HepG2 (cell line): Measurements from ENCODE around the gene TMEM86B. TPM values are rescaled to one million over a fixed set of nuclear protein-coding genes. Genes with fewer than 3 reads are reported as not detected.

ENCODE experiments used
- ATAC-seq: fragments of 200-7000 bp; cut with Tn5 transposase; 3 replicates; pipeline ENCODE4 v1.9.1; 2020; ENCODE audit warnings: mild to moderate bottlenecking, moderate library complexity
- BruUV-seq: library from RNA; stranded (reverse); fragments of 400-500 nt; replicated peaks from 2 replicates; lab custom pipeline; 2021; lab: Mats Ljungman, UMichigan
- CTCF ChIA-PET: fragments of 300-600 bp; formaldehyde crosslinking; extraction: SDS; loops from one replicate; lab custom pipeline; 2021; ENCODE audit warnings: low total read pairs, inconsistent platforms, low intra/inter-chr PET ratio; lab: Yijun Ruan, JAX
- POLR2A ChIA-PET: fragments of 350-600 bp; sonication (Branson Sonifier 250); formaldehyde crosslinking; loops from one replicate; lab custom pipeline; 2020; ENCODE audit warnings: antibody characterized with exemption, inconsistent platforms; lab: Yijun Ruan, JAX
- DNase-seq: peaks from one replicate; pipeline ENCODE4 v3.0.0-alpha.2; 2015; ENCODE audit warnings: low spot score
- FAIRE-seq: peaks from 3 replicates; lab custom pipeline; 2011; peaks lifted over from hg19 to GRCh38; lab: Jason Lieb, UNC
- H2AFZ ChIP-seq: one replicate; pipeline ENCODE4 v1.6.1; 2011; ENCODE audit warnings: low read length, inconsistent platforms
- H3K27ac ChIP-seq: fragments of 300-600 bp; 3 replicates; pipeline ENCODE4 v1.8.0; 2011; ENCODE audit warnings: mixed run types, mild to moderate bottlenecking, mixed read lengths, low read length, inconsistent platforms; ENCODE audit not compliant: insufficient read depth; ENCODE audit errors: extremely low read length
- H3K27me3 ChIP-seq, 2 experiments: fragments of 200-600 bp in 1 of 2; 2 replicates in 1 of 2; 3 replicates in 1 of 2; pipeline versions ENCODE4 v1.6.0 to v1.8.0; 2011; ENCODE audit warnings: low read length in 2 of 2, mild to moderate bottlenecking in 2 of 2, moderate library complexity in 2 of 2, inconsistent platforms in 1 of 2; ENCODE audit not compliant: insufficient read depth in 2 of 2, control insufficient read depth in 1 of 2
- H3K36me3 ChIP-seq, 2 experiments: fragments of 200-600 bp in 1 of 2; replicated peaks in 1 of 2; 2 replicates in 1 of 2; 3 replicates in 1 of 2; pipeline versions ENCODE4 v1.5.1 to v1.8.0; 2011; ENCODE audit warnings: low read length in 2 of 2, inconsistent platforms in 1 of 2; ENCODE audit not compliant: insufficient read depth in 2 of 2, control insufficient read depth in 1 of 2
- H3K4me1 ChIP-seq: 2 replicates; pipeline ENCODE4 v1.5.1; 2012; ENCODE audit warnings: low read length, inconsistent platforms; ENCODE audit not compliant: insufficient read depth
- H3K4me2 ChIP-seq: 2 replicates; pipeline ENCODE4 v1.6.0; 2011; ENCODE audit warnings: low read depth, low read length, inconsistent platforms
- H3K4me3 ChIP-seq, 3 experiments: fragments of 200-600 bp in 1 of 3; sonication (generic), shearing (Covaris generic) in 1 of 3; replicated peaks in 1 of 3; 2 replicates each; pipeline ENCODE4 v1.5.1; 2011 to 2016; ENCODE audit warnings: low read length in 3 of 3, inconsistent platforms in 2 of 3, low read depth in 2 of 3, mild to moderate bottlenecking in 2 of 3, control low read depth in 1 of 3, mixed read lengths in 1 of 3; ENCODE audit not compliant: insufficient read depth in 1 of 3
- H3K79me2 ChIP-seq: one replicate; pipeline ENCODE4 v1.6.1; 2011; ENCODE audit warnings: low read length, inconsistent platforms; ENCODE audit not compliant: insufficient read depth
- H3K9ac ChIP-seq: 2 replicates; pipeline ENCODE4 v1.6.0; 2011; ENCODE audit warnings: mild to moderate bottlenecking, low read depth, low read length, inconsistent platforms; ENCODE audit not compliant: insufficient read depth
- H3K9me3 ChIP-seq: 2 replicates; pipeline ENCODE4 v1.5.1; 2012; ENCODE audit warnings: mild to moderate bottlenecking, low read length
- H4K20me1 ChIP-seq: 2 replicates; pipeline ENCODE4 v1.6.0; 2011; ENCODE audit warnings: inconsistent platforms, mild to moderate bottlenecking, low read length, moderate library complexity; ENCODE audit not compliant: insufficient read depth
- ELF1 ChIP-seq: sonication (generic); formaldehyde crosslinking; IDR thresholded peaks from 2 replicates; pipeline ENCODE4 v1.4.0; 2020; ENCODE audit warnings: missing genetic modification reagents
- FLYWCH1 ChIP-seq: sonication (generic); formaldehyde crosslinking; IDR thresholded peaks from 2 replicates; pipeline ENCODE4 v1.8.1; 2023; ENCODE audit warnings: mild to moderate bottlenecking, missing genetic modification reagents
- NCOA1 ChIP-seq: sonication (generic); formaldehyde crosslinking; IDR thresholded peaks from 2 replicates; pipeline ENCODE4 v1.9.0; 2021; ENCODE audit warnings: missing genetic modification reagents
- PAX8 ChIP-seq: sonication (generic); formaldehyde crosslinking; IDR thresholded peaks from 2 replicates; pipeline ENCODE4 v1.8.0; 2022; ENCODE audit warnings: mild to moderate bottlenecking, missing genetic modification reagents, borderline replicate concordance
- RBFOX2 ChIP-seq: fragments of 200-400 bp; formaldehyde crosslinking; IDR thresholded peaks from 2 replicates; pipeline ENCODE4 v1.6.1; 2017; ENCODE audit warnings: low read depth, mild to moderate bottlenecking, low read length
- XBP1 ChIP-seq: sonication (generic); formaldehyde crosslinking; IDR thresholded peaks from 2 replicates; pipeline ENCODE4 v1.5.0; 2020; ENCODE audit warnings: missing genetic modification reagents
- ZNF224 ChIP-seq: sonication (generic); formaldehyde crosslinking; IDR thresholded peaks from 2 replicates; pipeline ENCODE4 v1.5.0; 2020; ENCODE audit warnings: mild to moderate bottlenecking, missing genetic modification reagents
- ZNF713 ChIP-seq: sonication (generic); formaldehyde crosslinking; IDR thresholded peaks from 2 replicates; pipeline ENCODE4 v1.4.0; 2020; ENCODE audit warnings: mild to moderate bottlenecking, missing genetic modification reagents
- WGBS: methylation state at CpG from one replicate; pipeline ENCODE4 v1.1.6; 2017; ENCODE audit warnings: low lambda C conversion rate; 5-methylcytosine and 5-hydroxymethylcytosine counted together
- in situ Hi-C: cut with HindIII; loops from 2 replicates; pipeline ENCODE4 v1.10.0; 2017; ENCODE audit warnings: low pct_unique_long_range_greater_than_20kb; ENCODE audit not compliant: extremely low pct_ligation_motif_present
- intact Hi-C: fragments of 100-400 bp; cut with micrococcal nuclease; formaldehyde crosslinking; loops from one replicate; pipeline ENCODE4 v1.10.0; 2022; ENCODE audit not compliant: unreplicated experiment
- polyA plus RNA-seq, 8 experiments: library from polyadenylated mRNA; depleted of rRNA in 3 of 8; stranded (reverse) in 7 of 8; unstranded in 1 of 8; fragments of >200 nt; fragmentation: Illumina TruSeq in 4 of 8; extraction: Trizol in 4 of 8; gene quantifications; 2 replicates each; pipeline versions ENCODE4 v1.2.1 to v1.2.3, GENCODE V29; 2011 to 2016; ENCODE audit warnings: low read depth in 4 of 8, missing spikeins in 1 of 8, mixed read lengths in 1 of 8; ENCODE audit not compliant: insufficient read depth in 1 of 8
- total RNA-seq, 5 experiments: library from RNA; depleted of rRNA; stranded (reverse); fragments of >200 nt; fragmentation: Illumina TruSeq; extraction: Trizol; gene quantifications; 2 replicates each; pipeline ENCODE4 v1.2.3, GENCODE V29; 2016; ENCODE audit warnings: low read depth in 1 of 5
- TF ChIP-seq, protein P1 (sequence below): sonication (generic); formaldehyde crosslinking; IDR thresholded peaks from 2 replicates; pipeline ENCODE4 v1.4.0; 2020; ENCODE audit warnings: missing genetic modification reagents

Gene TMEM86B
- total and polyA plus RNA-seq, 2 of the 13 experiments (the other 11 are each of a cell fraction or from before 2014, with no cell fraction given): 7.7 to 9.6 TPM

DNA sequence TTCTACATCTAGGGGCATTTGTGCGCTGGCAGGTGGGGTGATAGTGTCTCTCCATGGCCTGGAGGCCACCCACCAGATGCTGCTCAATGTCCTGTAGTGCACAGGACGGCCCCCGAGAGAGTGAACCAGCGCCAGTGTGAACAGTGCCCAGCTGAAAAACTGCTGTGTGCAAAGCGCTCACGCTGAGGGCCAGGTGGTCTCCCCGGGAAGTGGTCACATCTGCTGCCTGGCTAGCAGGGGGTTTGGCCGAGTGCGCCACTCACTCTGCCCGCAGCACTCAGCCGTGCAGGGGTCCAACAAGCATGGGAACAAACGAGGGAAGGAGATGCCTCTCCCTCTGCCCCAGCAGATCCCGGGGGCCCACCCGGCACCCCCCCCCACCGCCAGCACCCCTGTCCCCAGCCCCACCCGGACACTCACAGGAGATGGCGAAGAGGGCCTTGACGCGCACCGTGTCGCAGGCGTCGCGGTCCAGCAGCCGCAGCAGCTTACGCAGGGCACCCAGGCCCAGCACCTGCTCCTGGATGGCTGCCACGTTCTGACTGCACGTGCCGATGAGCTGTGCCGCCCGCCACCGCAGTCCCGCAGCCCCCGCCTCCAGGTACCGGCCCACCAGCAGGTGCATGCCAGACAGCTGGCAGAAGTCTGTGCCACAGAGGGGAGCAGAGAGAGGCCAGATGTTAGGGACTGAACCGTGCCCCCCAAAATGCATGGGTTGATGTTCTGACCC, 45.6 kb upstream of the TMEM86B start:
- FAIRE-seq (no peak), ATAC-seq (no peak), DNase-seq (no peak)
- Histone ChIP-seq H3K4me3 (no peak overlapping the region), H3K27ac (no peak overlapping the region), H4K20me1 (no peaks in the 10 kb centered on the region), H3K4me1 (peaks cover 8% of the 10 kb centered on the region), H3K9ac (no peak overlapping the region), H3K27me3 (no peaks in the 10 kb centered on the region), H3K79me2 (peaks cover 3% of the 10 kb centered on the region), H2AFZ (no peak overlapping the region), H3K9me3 (no peaks in the 10 kb centered on the region), H3K4me2 (no peak overlapping the region), H3K36me3 (peaks cover 10 to 36% of the 10 kb centered on the region in 2 experiments; a peak in 4 of 5 replicates)
- TF ChIP-seq ELF1 (CRISPR knock-in tag): no peak
- TF ChIP-seq ZNF224 (CRISPR knock-in tag): no peak
- no peak for TF ChIP-seq ZNF713 (CRISPR knock-in tag)
- no peak for TF ChIP-seq PAX8 (CRISPR knock-in tag)
- 0 out of 2 replicates have a peak, but pooled peaks have one; percentile 26 for TF ChIP-seq RBFOX2
- no peak for TF ChIP-seq FLYWCH1 (CRISPR knock-in tag)
- TF ChIP-seq XBP1 (CRISPR knock-in tag): no peak
- in situ Hi-C loops: no loop called here
- POLR2A ChIA-PET: no interaction called here
- intact Hi-C loops: no loop called here
- BruUV-seq: no TSS peak
- CTCF ChIA-PET: no interaction called here
- WGBS: 94% methylated on average over 9 of the region's 36 CpGs

DNA sequence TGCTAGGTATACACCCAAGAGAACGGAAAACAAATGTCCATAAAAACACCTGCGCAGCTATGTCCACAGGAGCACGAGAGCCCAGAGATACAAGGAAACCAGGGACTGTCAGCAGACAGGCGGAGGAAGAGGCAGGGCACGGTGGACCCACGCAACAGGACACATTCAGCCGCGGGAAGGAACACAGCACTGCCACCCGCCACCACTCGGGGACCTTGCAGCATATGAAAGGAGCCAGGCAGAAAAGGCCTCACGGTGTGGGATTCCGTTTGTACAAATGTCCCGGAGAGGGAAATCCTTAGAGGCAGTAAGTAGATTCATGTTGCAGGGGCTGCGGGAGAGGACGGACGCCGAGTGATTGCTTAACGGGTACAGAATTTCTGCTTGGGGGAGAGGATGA, 43.6 kb upstream of the TMEM86B start:
- Histone ChIP-seq H2AFZ (no peak overlapping the region), H3K36me3 (peaks cover 7 to 27% of the 10 kb centered on the region in 2 experiments; a peak in 4 of 5 replicates), H3K4me3 (no peak overlapping the region), H3K27ac (no peak overlapping the region), H3K27me3 (no peaks in the 10 kb centered on the region), H3K4me2 (no peak overlapping the region), H4K20me1 (no peaks in the 10 kb centered on the region), H3K79me2 (no peaks in the 10 kb centered on the region), H3K9ac (no peak overlapping the region), H3K9me3 (no peaks in the 10 kb centered on the region), H3K4me1 (no peaks in the 10 kb centered on the region)
- TF ChIP-seq, protein P1, sequence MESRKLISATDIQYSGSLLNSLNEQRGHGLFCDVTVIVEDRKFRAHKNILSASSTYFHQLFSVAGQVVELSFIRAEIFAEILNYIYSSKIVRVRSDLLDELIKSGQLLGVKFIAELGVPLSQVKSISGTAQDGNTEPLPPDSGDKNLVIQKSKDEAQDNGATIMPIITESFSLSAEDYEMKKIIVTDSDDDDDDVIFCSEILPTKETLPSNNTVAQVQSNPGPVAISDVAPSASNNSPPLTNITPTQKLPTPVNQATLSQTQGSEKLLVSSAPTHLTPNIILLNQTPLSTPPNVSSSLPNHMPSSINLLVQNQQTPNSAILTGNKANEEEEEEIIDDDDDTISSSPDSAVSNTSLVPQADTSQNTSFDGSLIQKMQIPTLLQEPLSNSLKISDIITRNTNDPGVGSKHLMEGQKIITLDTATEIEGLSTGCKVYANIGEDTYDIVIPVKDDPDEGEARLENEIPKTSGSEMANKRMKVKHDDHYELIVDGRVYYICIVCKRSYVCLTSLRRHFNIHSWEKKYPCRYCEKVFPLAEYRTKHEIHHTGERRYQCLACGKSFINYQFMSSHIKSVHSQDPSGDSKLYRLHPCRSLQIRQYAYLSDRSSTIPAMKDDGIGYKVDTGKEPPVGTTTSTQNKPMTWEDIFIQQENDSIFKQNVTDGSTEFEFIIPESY (CRISPR knock-in tag): peak; percentile 99
- TF ChIP-seq NCOA1: no peak
- intact Hi-C loops: no loop called here
- ChIA-PET CTCF (no interaction called here), POLR2A (no interaction called here)
- FAIRE-seq (no peak), DNase-seq (no peak), ATAC-seq (no peak)
- BruUV-seq: no TSS peak
- 98% methylated on average over 18 of the region's 18 CpGs for WGBS
- in situ Hi-C loops: no loop called here
